Stomach (tissue), 9 donors: ENCODE data around the gene ZDHHC15. TPM values are rescaled to one million over a fixed set of nuclear protein-coding genes. Genes with fewer than 3 reads are reported as not detected.

ENCODE experiments used
- DNase-seq, 2 donors: peaks; one replicate each; pipeline versions ENCODE4 v3.0.0 to v3.0.0-alpha.2; 2013 to 2019
- H3K27ac ChIP-seq, 5 donors: fragments of 200-600 bp in 4 of 5; sonication (generic) in 4 of 5; one replicate each; pipeline ENCODE4 v1.5.1; 2013 to 2019; ENCODE audit warnings: mild to moderate bottlenecking in 1 of 5, moderate library complexity in 1 of 5
- H3K27me3 ChIP-seq, 3 donors: fragments of 200-600 bp; sonication (generic); one replicate each; pipeline ENCODE4 v1.5.1; 2017 to 2019; ENCODE audit warnings: mixed run types in 1 of 3
- H3K36me3 ChIP-seq, 4 donors: fragments of 200-600 bp; sonication (generic); 1 replicate in 3 of 4; 2 replicates in 1 of 4; pipeline ENCODE4 v1.5.1; 2016 to 2019
- H3K4me1 ChIP-seq, 4 donors: fragments of 200-600 bp; sonication (generic); one replicate each; pipeline ENCODE4 v1.5.1; 2016 to 2019
- H3K4me3 ChIP-seq, 4 donors: fragments of 200-600 bp; sonication (generic) in 3 of 4; one replicate each; pipeline ENCODE4 v1.5.1; 2016 to 2019; ENCODE audit warnings: mild to moderate bottlenecking in 1 of 4
- H3K9me3 ChIP-seq, 4 donors: fragments of 200-600 bp; sonication (generic); one replicate each; pipeline ENCODE4 v1.5.1; 2016 to 2019
- CTCF ChIP-seq, 7 experiments: fragments of 450-650 bp in 4 of 7; fragments of 200-600 bp in 3 of 7; sonication (generic) in 3 of 7; IDR thresholded peaks; one replicate each; pipeline ENCODE4 v1.5.1; 2016 to 2019; ENCODE audit warnings: antibody characterized with exemption in 7 of 7, control low read depth in 2 of 7, mild to moderate bottlenecking in 1 of 7
- EP300 ChIP-seq: sonication (generic); formaldehyde crosslinking; IDR thresholded peaks from one replicate; pipeline ENCODE4 v1.6.1; 2017; ENCODE audit warnings: antibody characterized with exemption
- POLR2A ChIP-seq, 4 donors: fragments of 450-650 bp; IDR thresholded peaks; one replicate each; pipeline ENCODE4 v1.6.1; 2016; ENCODE audit warnings: antibody characterized with exemption in 4 of 4, control low read depth in 2 of 4, mild to moderate bottlenecking in 1 of 4, moderate library complexity in 1 of 4
- POLR2AphosphoS5 ChIP-seq, 3 donors: sonication (generic); formaldehyde crosslinking; IDR thresholded peaks; one replicate each; pipeline ENCODE4 v1.6.1; 2016; ENCODE audit warnings: antibody characterized with exemption in 3 of 3
- WGBS, 5 donors: extraction: QIAGEN DNeasy Blood & Tissue Kit in 3 of 5; methylation state at CpG; one replicate each; pipeline versions ENCODE4 v1.1.5 to v1.1.7; 2013 to 2018; 5-methylcytosine and 5-hydroxymethylcytosine counted together
- intact Hi-C: fragments of 100-400 bp; cut with DNase I; formaldehyde crosslinking; loops from one replicate; pipeline ENCODE4 v1.15.1; 2023; ENCODE audit warnings: low total_unique reads
- polyA plus RNA-seq, 3 donors: library from polyadenylated mRNA; stranded (reverse); fragments of 200-250 nt; gene quantifications; one replicate each; pipeline ENCODE4 v1.2.3, GENCODE V29; 2013
- total RNA-seq, 5 donors: library from RNA; depleted of rRNA; stranded (reverse); fragments of >200 nt; gene quantifications; one replicate each; pipeline versions ENCODE4 v1.1.0 to v1.2.3, GENCODE V29; 2014 to 2016
- donor health status: healthy with polysubstance abuse.
- donor health status: Bipolar disorder and iron deficiency.
- donor health status: healthy.

The ZDHHC15 gene
- total and polyA plus RNA-seq, 8 donors, result 0.12 to 3.9 (median 0.36) TPM; not detected in 2

- H3K27ac ChIP-seq, result no peak overlapping the region
- no peaks in the 10 kb centered on the region for H3K27me3 ChIP-seq
- no peaks in the 10 kb centered on the region for H3K4me1 ChIP-seq
- intact Hi-C loops, result no loop called here
- no peak overlapping the region for H3K4me3 ChIP-seq
- TF ChIP-seq CTCF (IDR thresholded peaks at IDR 0.05) (no peak), EP300 (no peak), POLR2A (IDR thresholded peaks at IDR 0.05) (no peak), POLR2AphosphoS5 (IDR thresholded peaks at IDR 0.05) (no peak)
- no peak for DNase-seq
- H3K9me3 ChIP-seq, result peaks cover 0 to 36% (median 9%) of the 10 kb centered on the region in 4 donors
- peaks cover 9 to 65% (median 25%) of the 10 kb centered on the region in 4 donors for H3K36me3 ChIP-seq
- WGBS, 5 donors, result 86 to 99% (median 93%) methylated on average over 12 to 16 of the region's 16 CpGs
Observed at GRCh38 chrX:75327607-75328006, 195.2 kb downstream of the ZDHHC15 start.

Other genes with a start within 250 kb of the ZDHHC15 start
- 10 to 100 TPM in 3 of 5 donors, 1 to 10 TPM in 2; 2.6 to 31.6 (median 15.2) TPM for gene UPRT, start 249.0 kb downstream of the ZDHHC15 start, total RNA-seq
- 10 to 100 TPM; 10.5 to 16.6 (median 15.1) TPM for gene UPRT, start 249.0 kb downstream of the ZDHHC15 start, polyA plus RNA-seq